Esophagus muscularis mucosa (tissue), 4 donors: Measurements from ENCODE around the gene SPANXN2. TPM values are rescaled to one million over a fixed set of nuclear protein-coding genes. Genes with fewer than 3 reads are reported as not detected.

ENCODE experiments used
- DNase-seq: peaks from one replicate; pipeline ENCODE4 v3.0.0-alpha.2; 2017; ENCODE audit errors: extremely low spot score
- H3K27ac ChIP-seq, 4 donors: fragments of 200-600 bp; sonication (generic); replicated peaks in 1 of 4; 1 replicate in 3 of 4; 2 replicates in 1 of 4; pipeline ENCODE4 v1.5.1; 2016 to 2019; ENCODE audit warnings: mild to moderate bottlenecking in 1 of 4
- H3K27me3 ChIP-seq, 4 donors: fragments of 200-600 bp; sonication (generic); one replicate each; pipeline versions ENCODE4 v1.5.1 to v1.6.0; 2016 to 2019
- H3K36me3 ChIP-seq, 4 donors: fragments of 200-600 bp; sonication (generic); one replicate each; pipeline ENCODE4 v1.5.1; 2016 to 2019
- H3K4me1 ChIP-seq, 4 donors: fragments of 200-600 bp; sonication (generic); one replicate each; pipeline ENCODE4 v1.5.1; 2016 to 2019
- H3K4me3 ChIP-seq, 4 donors: fragments of 200-600 bp; sonication (generic); 1 replicate in 2 of 4; 2 replicates in 2 of 4; pipeline ENCODE4 v1.5.1; 2016 to 2019; ENCODE audit warnings: mild to moderate bottlenecking in 4 of 4, moderate library complexity in 1 of 4
- H3K9me3 ChIP-seq, 4 donors: fragments of 200-600 bp; sonication (generic); 1 replicate in 3 of 4; 2 replicates in 1 of 4; pipeline ENCODE4 v1.5.1; 2016 to 2019
- EP300 ChIP-seq: sonication (generic); formaldehyde crosslinking; IDR thresholded peaks from one replicate; pipeline ENCODE4 v1.6.1; 2017; ENCODE audit warnings: antibody characterized with exemption
- POLR2A ChIP-seq: fragments of 450-650 bp; IDR thresholded peaks from one replicate; pipeline ENCODE4 v1.6.1; 2017; ENCODE audit warnings: antibody characterized with exemption, moderate library complexity, mild to moderate bottlenecking, low read depth
- POLR2AphosphoS5 ChIP-seq, 2 donors: sonication (generic); formaldehyde crosslinking; IDR thresholded peaks; one replicate each; pipeline ENCODE4 v1.6.1; 2017; ENCODE audit warnings: antibody characterized with exemption in 2 of 2
- WGBS: methylation state at CpG from one replicate; pipeline ENCODE4 v1.1.5; 2018; 5-methylcytosine and 5-hydroxymethylcytosine counted together
- intact Hi-C: fragments of 100-400 bp; cut with DNase I; formaldehyde crosslinking; loops from one replicate; pipeline ENCODE4 v1.15.1; 2023
- total RNA-seq, 4 donors: library from RNA; depleted of rRNA; stranded (reverse); fragments of >200 nt; gene quantifications; one replicate each; pipeline versions ENCODE4 v1.1.0 to v1.2.1, GENCODE V29; 2016
- TF ChIP-seq, protein P1 (sequence below), 3 experiments: fragments of 200-600 bp in 2 of 3; fragments of 450-650 bp in 1 of 3; sonication (generic) in 2 of 3; IDR thresholded peaks; one replicate each; pipeline ENCODE4 v1.5.1; 2017 to 2019; ENCODE audit warnings: antibody characterized with exemption in 3 of 3, mild to moderate bottlenecking in 2 of 3, moderate library complexity in 1 of 3

The SPANXN2 gene
- total RNA-seq, 4 donors from 2014 or later = not detected

DNA sequence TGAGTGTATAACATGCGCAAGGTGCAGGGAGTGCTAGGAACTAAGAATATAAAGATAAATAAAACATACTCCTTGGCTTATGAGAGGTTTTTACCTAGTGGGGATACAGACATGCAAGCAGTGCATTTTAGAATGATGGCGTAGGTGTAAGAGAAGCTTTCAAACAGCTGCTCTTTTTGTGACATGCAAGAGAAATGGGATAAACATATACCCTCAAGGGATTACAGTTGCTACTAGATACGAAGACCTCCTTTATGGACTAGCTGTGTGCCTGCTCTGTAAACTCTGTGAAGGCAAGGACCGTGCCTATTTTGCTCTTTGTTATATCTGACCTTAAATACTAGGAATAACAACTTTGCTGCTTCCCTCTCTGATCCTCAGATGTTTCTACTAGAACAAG is 45.6 kb downstream of the SPANXN2 start:
- 49% methylated on average over 4 of the region's 4 CpGs for WGBS

DNA sequence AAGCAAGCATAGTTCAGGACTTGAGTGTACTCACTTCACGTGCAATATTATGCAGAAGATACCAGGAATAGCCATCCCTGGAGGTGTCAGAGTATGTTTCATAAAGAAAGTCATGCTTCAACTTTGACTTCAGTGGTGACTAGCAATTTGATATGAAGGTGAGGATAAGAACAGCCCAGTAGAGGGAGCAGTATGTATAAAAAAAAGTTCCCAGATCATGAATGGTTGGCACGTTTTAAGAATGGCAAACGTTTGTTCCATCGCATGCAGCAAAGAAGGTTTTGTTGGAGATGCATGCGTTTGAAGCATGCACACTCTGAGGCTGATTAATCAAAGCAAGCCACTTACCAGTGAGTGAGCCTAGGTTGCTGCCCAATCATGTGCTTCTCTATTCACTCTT is 51.2 kb downstream of the SPANXN2 start:
- H3K27ac ChIP-seq = no peak overlapping the region
- H3K4me3 ChIP-seq = no peak overlapping the region
- TF ChIP-seq EP300 (no peak), POLR2A (no peak)
- TF ChIP-seq, protein P1, sequence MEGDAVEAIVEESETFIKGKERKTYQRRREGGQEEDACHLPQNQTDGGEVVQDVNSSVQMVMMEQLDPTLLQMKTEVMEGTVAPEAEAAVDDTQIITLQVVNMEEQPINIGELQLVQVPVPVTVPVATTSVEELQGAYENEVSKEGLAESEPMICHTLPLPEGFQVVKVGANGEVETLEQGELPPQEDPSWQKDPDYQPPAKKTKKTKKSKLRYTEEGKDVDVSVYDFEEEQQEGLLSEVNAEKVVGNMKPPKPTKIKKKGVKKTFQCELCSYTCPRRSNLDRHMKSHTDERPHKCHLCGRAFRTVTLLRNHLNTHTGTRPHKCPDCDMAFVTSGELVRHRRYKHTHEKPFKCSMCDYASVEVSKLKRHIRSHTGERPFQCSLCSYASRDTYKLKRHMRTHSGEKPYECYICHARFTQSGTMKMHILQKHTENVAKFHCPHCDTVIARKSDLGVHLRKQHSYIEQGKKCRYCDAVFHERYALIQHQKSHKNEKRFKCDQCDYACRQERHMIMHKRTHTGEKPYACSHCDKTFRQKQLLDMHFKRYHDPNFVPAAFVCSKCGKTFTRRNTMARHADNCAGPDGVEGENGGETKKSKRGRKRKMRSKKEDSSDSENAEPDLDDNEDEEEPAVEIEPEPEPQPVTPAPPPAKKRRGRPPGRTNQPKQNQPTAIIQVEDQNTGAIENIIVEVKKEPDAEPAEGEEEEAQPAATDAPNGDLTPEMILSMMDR (IDR thresholded peaks at IDR 0.05) = no peak
- no peaks in the 10 kb centered on the region for H3K9me3 ChIP-seq
- H3K4me1 ChIP-seq = no peaks in the 10 kb centered on the region
- DNase-seq = no peak
- H3K27me3 ChIP-seq = no peaks in the 10 kb centered on the region
- intact Hi-C loops = no loop called here
- no peaks in the 10 kb centered on the region for H3K36me3 ChIP-seq
- 16% methylated on average over 5 of the region's 5 CpGs for WGBS

More for the DNA sequence above, 45.6 kb downstream of the SPANXN2 start:
- intact Hi-C loops = no loop called here
- Histone ChIP-seq H3K4me1 (no peaks in the 10 kb centered on the region), H3K36me3 (no peaks in the 10 kb centered on the region), H3K9me3 (no peaks in the 10 kb centered on the region), H3K4me3 (no peak overlapping the region), H3K27ac (no peak overlapping the region), H3K27me3 (no peaks in the 10 kb centered on the region)
- DNase-seq = no peak
- TF ChIP-seq, protein P1 (IDR thresholded peaks at IDR 0.05) = no peak
- TF ChIP-seq POLR2A (no peak), POLR2AphosphoS5 (IDR thresholded peaks at IDR 0.05) (no peak), EP300 (no peak)

DNA sequence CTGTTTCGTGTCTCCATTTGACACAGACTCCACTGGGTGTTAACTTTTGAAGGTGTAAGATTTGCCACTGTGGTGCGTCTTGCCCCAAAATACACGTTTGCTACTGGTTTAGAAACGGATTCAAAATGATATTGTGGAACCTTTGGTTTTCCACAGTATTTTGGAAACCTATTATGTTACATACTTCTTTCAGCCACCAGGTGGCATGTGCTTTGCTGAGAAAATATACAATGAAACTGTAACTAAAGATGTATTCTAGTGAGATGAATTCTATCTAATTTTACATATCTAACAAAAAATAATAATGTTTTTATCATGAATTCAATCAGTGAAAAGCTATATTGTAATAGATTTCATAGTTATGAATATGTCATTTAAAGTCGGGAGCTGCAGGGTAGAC is 56.2 kb downstream of the SPANXN2 start:
- intact Hi-C loops = no loop called here
- no peaks in the 10 kb centered on the region for H3K9me3 ChIP-seq
- H3K36me3 ChIP-seq = no peaks in the 10 kb centered on the region
- H3K4me1 ChIP-seq = no peaks in the 10 kb centered on the region
- H3K27me3 ChIP-seq = no peaks in the 10 kb centered on the region
- no peak overlapping the region for H3K27ac ChIP-seq
- no peak for DNase-seq
- no peak overlapping the region for H3K4me3 ChIP-seq
- TF ChIP-seq, protein P1 (IDR thresholded peaks at IDR 0.05) = peak in 2 of 3 experiments; percentile 33 to 39
- TF ChIP-seq POLR2AphosphoS5 (IDR thresholded peaks at IDR 0.05) = no peak
- WGBS = 39% methylated on average over 5 of the region's 5 CpGs

DNA sequence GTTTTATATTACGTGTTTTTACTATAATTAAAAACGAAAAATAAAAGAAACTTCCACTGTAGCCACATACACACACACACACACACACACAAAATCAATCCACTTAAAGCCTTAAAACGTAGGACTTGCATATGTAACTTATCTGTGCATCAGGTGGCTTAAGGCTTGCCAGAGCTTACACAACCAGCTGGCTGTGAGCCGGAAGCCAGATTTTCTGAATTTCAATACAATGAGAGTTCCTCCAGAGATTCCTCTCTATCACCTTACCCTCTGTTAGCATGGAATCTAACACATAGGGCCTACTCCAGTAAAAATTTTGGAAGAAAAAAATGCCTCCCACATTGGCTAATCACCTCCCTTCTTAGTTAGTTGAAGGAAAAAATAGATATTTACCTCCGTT is 56.8 kb downstream of the SPANXN2 start:
- no peaks in the 10 kb centered on the region for H3K36me3 ChIP-seq
- H3K4me1 ChIP-seq = no peaks in the 10 kb centered on the region
- DNase-seq = no peak
- no peak overlapping the region for H3K27ac ChIP-seq
- intact Hi-C loops = no loop called here
- H3K4me3 ChIP-seq = no peak overlapping the region
- 51% methylated on average over 5 of the region's 5 CpGs for WGBS
- H3K27me3 ChIP-seq = no peaks in the 10 kb centered on the region
- H3K9me3 ChIP-seq = no peaks in the 10 kb centered on the region
- TF ChIP-seq EP300 (no peak), POLR2AphosphoS5 (IDR thresholded peaks at IDR 0.05) (no peak), POLR2A (no peak)
- TF ChIP-seq, protein P1 (IDR thresholded peaks at IDR 0.05) = no peak

Other genes with a start within 250 kb of the SPANXN2 start
- gene SPANXN3, start 203.3 kb downstream of the SPANXN2 start, total RNA-seq = not detected
- 1 to 10 TPM in 1 of 4 donors, under 1 TPM in 3; 0.42 to 1.9 (median 0.51) TPM for gene SLITRK4, start 84.7 kb downstream of the SPANXN2 start, total RNA-seq
- not detected for gene UBE2NL, start 163.3 kb upstream of the SPANXN2 start, total RNA-seq